NCI-H2171 treated with DMSO at 0.1 percent for 48 hours (cell line): ENCODE measurements around the gene CEP72.
"Not testable (repeated sequence)": the region's sequence is repeated elsewhere in the genome, so short reads cannot be mapped to it uniquely, and the experiment has no call there.

Source experiments
- DNase-seq: peaks from one replicate; lab custom pipeline; 2025; lab: John Stamatoyannopoulos, UW

The CEP72 gene, protein sequence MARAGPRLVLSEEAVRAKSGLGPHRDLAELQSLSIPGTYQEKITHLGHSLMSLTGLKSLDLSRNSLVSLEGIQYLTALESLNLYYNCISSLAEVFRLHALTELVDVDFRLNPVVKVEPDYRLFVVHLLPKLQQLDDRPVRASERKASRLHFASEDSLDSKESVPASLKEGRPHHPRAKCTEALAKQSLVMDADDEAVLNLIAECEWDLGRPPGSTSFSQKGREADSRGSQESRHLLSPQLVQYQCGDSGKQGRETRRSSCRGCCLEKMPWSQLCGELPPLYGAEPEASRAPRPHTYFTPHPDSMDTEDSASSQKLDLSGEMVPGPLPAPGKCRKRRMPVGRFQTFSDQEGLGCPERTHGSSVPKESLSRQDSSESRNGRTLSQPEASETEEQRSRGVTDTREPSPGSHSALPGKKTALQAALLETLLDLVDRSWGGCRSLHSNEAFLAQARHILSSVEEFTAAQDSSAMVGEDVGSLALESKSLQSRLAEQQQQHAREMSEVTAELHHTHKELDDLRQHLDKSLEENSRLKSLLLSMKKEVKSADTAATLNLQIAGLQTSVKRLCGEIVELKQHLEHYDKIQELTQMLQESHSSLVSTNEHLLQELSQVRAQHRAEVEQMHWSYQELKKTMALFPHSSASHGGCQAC

DNA sequence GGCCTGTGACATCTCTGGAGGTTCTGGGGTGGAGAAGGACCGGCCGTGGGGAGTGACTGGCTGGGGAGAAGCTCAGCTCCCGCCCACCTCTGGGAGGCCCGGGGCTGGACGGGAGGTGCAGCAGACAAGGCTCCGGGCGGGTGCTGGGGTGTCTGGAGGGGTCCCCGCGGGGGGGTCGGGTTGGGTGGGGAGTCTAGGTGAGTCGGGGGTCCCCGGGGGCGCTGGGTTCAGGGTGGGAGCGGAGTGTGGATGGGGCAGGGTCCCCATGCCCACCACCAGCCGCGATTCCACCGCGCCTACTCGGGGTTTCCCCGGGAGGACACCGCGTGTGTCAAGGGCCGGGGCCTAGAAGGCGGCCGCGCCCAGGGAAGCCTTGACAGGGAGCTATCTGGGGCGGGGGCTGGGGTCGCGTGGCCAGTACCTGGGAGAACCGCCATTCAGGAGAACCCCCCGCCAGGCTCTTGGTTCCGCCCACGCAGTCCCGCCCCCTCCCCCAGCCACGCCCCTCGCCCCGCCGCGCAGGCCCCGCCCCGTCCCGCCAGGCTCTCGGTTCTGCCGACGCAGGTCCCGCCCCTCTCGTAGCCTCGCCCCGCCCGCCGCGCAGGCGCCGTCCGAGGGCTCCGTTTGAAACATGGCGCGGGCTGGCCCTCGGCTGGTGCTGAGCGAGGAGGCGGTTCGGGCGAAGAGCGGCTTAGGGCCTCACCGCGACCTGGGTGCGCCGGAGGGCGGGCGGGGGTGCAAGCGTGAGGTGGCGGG, at the start of gene CEP72:
Gene CEP72 (plus strand): TSS at position 610 of the 756 bp plus-strand sequence. CDS start 22 bp downstream, at position 632.
- peak; percentile 91 for DNase-seq

DNA sequence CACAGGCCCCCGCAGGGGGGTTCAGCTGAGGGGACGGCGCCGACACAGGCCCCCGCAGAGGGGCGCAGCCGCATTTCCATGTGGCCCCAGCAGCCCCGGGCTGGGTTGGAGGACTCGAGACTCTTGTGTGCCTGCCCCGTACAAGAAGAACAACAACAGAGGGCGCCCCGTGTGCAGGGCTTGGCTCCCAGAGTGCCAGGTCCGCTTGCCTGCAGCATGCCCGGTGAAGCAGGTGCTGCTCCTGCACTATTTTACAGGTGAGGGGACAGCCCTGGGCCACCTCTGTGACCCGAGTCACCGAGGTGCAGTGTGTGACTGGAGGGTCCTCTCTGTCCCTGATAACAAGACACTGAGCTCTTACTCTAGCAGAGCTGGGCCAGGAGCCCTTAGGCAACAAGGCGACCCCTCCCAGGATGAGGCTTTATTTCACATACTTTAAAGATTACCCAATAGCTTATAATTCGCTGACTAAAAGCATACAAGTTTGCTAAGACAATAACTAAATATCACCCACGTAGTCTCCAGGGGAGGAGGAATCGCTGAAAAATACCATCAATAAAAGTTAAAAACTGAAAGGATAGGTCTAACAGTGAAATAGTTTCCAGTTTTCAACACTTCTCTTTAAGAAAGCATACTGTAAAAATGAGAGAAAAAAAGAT, 46.2 kb upstream of the CEP72 start:
- DNase-seq = peak; percentile 26

DNA sequence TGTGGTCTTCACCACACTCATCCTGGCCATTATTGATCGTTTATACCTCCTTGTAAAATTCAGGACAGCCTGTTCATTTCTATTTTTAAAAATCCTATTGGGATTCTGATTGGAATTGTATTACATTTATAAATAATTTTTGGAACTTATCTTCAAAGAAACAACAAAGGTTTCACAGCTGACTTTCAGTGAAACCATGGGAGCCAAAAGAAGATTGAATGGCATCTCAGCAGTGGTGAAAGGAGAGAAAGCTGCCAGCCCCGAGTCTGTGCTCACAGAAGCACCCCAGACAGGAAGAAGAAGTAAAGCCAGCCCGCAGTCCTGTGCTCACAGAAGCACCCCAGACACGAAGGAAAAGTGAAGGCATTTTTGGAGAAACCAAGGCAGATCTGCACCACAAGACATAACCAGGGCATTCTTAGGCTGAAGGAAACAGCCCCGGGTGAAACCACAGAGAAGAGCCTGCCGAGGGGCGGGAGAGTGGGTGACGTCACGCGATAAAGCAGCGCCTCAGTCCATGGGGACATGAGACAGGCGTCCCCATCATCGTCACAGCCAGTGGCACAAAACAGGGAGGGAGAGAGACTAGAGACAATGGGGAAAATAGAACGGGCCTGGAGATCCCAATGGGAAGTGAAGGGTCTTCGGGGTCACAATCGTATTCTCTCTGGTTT, 45.4 kb upstream of the CEP72 start:
- DNase-seq = no peak

DNA sequence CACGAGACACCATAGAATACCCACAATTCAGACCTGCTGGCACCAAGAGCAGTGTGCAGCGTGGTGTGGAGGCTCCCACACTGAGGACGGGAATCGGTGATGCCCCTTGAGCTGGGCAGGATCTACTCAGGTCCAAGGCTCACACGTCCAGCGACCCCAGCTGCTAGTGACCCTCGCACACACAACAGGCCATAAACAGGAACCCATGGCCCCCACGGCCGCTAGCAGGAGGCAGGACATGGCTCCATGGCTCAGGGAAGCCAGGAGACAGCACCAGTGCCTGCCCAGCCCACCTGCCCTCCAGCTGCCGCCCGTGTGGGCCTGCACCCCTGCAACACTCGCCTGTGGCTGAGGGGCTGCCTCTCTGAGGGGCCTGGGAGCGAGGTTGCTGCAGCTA, 44.5 kb upstream of the CEP72 start:
- no peak for DNase-seq

DNA sequence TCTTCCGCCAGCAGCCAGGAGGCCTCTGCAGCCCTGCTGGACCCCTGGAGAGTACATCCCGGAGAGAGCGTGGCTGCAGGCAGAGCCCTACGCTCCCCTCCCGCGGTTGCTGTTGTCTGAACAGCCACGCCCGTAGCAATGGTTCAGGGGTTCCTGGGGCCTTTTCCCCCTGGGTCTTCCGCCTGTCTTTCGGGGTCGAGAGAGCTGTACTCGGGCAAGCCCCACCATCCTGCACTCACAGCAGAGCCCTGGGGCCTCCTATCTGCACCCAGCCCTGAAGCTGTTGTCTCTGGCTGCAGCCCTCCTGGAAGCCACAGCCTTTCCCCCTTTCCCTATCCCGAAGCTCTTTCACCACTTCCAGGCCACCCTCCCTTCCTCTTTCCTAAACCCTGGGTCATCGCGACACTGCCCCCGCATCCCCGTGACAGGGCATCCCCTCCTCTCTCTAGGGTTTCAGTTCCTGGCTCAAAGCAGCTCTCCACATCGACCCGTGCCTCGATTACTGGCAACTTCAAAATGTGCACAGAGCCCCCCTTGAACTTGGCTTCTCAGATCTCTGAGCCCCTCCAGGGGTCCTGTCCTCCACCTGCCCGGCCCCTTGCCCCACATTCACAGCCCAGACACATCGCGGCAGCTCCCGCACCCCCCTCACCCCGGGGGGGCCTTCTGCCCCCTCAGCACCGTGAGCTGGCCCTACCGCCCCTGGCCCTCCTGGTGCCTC, 43.9 kb upstream of the CEP72 start:
- no peak for DNase-seq

DNA sequence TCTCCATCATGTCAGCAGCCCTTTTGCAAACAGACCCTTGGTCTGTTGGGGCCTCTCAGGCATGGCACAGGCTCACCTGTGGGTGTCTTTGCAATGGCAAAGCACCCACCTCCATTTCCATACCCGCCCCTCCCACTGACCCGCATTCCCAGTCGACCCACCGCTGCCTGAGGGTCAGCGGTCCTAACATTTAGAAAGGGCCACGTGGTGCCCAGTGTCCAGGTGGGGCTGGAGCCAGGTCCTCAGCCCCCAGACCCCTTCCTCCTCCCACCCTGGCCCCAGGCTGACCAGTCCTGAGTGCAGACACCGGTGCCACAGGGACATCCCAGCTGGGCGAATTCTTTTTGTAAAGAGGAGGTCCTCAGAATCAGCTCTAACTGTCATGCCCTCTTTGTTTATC, 43.3 kb upstream of the CEP72 start:
- DNase-seq = no peak

DNA sequence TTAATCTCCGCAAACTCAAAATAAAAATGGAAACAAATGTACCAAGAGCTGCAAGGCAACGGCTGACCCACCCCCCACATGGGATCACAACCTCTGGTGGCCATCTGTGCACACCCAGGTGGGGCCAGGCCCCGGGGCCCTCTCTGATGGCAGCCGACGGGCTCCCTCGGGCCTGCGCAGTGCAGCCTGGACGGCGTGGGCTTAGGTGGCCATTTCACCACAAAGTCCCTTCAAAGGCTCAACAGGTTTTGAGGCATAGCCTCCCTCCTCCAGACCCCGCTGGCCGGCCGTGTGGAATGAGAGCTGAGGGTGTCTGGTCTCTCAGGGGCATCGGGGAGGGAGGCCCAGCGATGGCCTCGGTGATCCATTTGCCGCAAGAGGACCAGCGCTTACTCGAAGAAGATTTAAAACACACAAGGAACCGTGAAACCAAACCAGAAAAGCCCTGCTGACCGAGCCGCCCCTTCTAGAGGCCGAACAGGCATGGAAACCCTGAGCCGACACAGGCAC, 42.7 kb upstream of the CEP72 start:
- no peak for DNase-seq

DNA sequence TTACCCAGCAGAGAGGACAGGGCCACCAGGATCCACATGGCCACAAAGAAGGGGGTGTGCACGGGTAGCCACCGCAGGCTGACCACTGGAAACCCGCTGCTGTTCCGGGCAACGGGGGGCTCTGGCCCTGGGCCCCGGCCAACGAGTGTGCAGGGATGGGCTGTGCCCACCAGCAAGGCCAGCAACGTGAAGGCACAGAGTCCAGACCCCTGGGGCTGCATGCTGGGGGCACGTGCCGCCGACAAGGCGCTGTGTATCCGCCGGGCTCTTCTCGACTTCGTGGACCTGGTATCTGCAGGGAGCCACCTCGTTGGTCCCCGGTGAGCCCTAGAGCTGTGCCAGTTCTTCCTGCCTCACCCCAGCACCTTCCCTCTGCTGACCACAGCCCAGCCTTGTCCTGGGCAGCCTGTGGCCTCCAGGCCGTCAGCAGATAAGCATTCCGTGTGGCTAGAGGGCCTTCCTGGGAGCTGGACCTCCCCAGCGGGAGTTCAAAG, 42.2 kb upstream of the CEP72 start:
- no peak for DNase-seq

DNA sequence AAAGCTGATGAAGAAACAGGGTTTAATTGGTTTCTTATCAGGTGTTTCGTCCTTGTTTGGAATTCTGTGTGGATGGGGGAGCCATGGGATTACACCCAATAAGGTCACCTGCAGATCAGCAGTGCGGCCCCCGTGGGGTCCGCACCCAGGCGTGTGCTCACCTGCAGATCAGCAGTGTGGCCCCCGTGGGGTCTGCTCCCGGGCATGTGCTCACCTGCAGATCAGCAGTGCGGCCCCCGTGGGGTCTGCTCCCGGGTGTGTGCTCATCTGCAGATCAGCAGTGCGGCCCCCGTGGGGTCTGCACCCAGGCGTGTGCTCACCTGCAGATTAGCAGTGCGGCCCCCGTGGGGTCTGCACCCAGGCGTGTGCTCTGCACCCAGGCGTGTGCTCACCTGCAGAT, 41.7 kb upstream of the CEP72 start:
- no peak for DNase-seq

DNA sequence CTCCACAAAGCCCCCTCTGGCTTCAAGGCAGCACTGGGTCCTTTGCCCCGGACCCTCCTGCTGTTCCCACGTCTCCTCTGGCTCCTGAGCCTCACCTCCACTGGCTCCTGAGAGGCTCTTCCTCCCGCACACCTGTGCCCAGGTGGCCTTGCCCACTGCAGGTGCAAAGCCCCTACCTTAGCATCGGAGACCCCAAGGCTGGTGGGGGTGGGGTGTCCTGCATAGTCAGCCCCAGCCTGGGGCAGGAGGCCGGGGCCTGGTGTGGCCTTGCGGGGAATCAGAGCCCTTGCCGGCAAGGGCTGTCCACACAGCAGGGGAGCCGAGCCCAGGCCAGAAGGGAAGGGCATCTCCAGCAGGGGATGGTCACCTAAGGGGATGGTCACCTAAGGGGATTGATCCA, 41.3 kb upstream of the CEP72 start:
- DNase-seq = no peak

DNA sequence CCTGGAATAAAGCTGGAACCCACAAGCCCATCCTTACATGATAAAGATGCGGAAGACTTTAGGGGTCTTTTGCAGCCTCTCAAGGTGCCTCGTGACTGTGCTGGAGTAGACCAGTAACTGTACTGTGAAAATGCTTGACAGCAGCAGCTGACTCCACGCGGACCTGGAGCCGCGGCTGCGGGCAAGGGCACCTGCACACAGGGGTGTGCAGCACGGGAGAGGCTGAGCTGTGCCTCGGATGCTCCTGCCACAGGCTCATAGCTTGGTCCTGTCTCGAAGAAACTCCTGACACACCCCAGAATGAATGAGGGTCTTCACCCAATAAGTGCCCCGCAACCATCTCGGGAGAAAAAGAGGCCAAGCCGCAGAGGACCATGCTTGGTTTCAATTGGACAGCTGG, 40.3 kb upstream of the CEP72 start:
- DNase-seq = no peak

DNA sequence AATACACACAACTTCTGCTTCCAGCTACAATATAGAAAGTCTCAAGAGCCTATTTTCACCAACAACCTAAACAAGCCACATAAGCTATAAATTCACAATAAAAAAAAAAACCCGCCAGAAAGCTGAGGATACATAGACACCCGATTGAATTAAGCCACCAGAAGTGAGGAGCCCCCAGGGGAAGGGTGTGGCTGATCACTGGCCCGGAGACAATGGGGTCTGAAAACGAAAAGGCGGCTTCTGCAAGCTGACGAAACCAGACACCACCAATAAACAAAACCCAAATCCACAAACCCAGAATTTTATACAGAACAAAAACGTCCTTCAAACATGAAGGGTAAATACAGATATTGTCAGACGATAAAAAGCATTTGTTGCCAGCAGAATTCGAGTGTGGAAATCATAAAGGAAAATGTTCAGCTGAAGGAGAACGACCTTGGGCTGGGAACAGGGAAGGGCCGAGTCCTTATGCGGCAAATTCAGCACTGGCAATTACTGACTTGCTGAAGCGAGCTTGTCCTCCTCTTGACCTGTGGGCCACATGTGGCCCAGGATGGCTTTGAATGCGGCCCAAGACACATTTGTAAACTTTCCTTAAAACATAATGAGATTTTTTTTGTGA, 39.6 kb upstream of the CEP72 start:
- DNase-seq = peak; percentile 95

DNA sequence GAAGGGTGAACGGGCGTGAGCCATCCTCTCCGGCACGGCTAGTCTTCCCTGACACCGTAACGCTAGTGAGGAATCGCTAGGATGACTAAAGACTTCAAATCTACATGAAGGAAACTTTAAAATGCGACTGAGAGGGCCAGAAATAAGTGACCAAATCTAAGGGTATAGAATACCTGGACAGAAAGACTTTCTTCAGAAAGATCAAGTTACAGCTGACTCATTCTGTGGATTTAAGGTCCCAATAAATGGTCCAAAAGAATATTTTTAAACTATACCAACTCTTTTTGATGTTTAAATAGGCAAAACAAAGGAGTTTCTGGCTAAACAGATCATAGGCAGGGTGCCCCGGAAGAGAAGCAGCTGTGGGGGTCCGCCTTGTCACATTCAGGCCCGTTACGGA, 38.9 kb upstream of the CEP72 start:
- DNase-seq = no peak

DNA sequence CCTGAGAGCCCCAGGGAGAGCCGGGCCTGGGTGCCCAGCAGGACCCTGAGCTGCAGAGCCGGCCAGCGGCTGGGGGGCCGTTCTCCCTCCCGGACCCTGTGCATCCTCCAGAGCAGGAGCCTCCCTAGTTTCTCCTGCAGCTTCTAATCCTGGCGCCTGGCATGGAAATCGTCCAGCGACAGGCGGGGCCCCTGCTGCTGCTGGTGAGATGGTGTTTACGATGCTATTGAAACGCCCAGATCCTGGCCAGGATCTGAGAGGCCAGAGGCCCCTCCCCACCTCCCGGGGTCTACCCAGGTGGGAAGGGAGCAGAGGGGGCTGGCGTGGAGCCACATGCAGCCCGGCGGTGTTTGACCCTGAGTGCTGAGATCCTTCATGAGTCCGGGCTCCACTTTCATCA, 38.2 kb upstream of the CEP72 start:
- no peak for DNase-seq

DNA sequence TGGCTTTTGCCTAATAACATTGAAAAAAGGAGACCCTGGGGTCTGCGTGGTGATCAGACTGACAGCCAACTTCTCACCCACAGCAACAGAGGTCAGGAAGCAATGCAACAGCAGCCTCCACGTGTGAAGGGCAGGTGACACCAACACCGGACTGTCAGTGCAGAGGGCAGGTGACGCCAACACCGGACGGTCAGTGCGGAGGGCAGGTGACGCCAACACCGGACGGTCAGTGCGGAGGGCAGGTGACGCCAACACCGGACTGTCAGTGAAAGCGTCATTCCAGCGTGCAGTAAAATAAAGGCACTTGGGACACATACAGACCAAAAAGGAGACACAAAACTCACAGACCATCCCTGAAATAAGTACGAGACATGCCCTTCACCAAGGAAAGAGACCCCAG, 37.2 kb upstream of the CEP72 start:
- DNase-seq = no peak

DNA sequence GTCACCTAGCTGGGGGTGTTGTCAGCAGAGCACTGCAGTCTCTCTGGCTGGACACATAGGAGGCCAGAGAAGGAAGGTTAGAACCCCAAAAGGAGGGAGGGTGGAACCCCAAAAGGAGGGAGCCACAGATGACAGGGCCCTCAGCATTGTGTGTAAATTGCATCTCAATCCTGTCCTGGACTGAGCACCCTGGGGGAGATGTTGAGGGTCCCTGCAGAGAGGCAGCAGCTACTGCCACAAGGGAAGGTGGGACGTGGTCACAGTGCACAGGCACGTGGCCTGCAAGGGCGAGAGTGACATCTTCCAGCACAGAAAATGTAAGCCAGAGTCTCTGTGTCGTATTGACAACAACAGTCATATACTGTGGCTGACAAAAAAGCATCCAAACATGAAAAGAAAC, 36.5 kb upstream of the CEP72 start:
- no peak for DNase-seq

DNA sequence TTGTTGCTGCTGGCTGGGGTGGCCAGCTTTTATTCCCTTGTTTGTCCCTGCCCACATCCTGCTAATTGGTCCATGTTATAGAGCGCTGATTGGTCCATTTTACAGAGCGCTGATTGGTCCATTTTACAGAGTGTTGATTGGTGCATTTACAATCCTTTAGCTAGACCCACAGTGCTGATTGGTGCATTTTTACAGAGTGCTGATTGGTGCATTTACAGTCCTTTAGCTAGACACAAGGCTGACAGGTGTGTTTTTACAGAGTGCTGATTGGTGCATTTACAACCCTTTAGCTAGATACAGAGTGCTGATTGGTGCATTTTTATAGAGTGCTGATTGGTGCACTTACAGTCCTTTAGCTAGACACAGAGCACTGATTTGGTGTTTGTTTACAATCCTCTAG, 34.9 kb upstream of the CEP72 start:
- not testable (repeated sequence) for DNase-seq

DNA sequence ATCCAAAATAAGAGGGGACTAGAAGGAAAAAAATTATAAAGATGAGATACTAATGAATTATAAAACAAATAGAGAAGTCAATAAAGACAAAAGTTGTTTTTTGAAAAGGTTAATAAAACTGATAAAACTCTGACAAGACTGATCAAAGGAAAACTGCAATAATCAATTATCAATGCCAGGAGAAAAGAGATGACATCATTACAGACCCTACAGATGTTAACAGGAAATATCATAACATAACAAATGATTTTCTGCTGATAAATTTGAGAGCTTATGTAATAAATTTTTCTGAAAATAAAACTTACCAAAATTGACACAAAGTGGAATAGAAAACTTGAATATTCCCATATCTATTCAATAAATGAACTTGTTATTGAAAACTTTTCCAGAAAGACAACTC, 34.3 kb upstream of the CEP72 start:
- DNase-seq = no peak

DNA sequence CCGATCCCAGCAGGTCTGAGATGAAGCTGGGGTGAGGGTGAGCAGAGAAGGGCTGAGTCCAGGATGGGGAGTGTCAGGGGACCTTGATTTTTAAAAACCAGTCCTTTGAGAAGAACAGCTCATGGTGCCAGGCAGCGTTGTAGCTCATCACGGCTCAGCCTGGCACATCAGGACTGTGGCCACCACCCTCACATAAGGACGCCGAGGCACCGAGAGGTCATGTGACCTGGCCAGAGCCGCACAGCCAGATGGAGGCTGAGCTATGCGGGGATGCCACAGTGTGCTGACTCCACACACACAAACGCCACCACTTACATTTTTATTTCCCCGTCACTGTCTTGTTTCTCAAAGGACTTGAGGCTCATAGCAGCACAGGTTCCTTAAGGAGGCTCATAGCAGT, 32.9 kb upstream of the CEP72 start:
- DNase-seq = no peak

DNA sequence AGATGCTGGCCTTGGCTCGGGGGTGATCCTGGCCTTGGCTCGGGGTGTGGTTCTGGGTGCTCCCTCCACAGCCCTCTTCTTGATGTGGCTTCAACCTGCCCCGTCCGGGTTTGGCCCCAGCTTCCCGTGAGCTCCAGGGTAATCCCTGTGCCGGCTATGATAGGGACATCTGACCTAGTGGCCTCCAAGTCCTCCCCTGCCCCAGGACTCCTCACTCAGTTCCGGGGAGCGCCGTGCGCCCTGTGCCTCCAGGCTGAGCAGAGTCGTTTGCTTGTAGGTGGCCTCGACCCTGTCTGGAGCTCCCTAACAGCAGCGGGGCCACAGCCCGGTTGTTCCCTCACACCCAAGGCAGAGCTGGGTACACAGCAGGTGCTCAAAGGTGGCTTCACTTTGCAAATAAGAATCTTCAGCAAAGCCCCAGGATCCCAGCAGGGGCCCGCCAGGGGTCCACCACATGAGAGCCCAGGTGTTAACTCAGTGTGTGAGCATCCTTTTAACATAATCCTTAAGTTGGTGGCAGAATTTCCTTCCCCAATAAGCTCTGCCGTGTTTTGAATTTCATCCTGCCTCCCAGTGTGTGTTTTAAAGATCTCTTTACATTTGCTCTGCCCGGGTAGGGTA, 32.3 kb upstream of the CEP72 start:
- DNase-seq = no peak
